B cell (primary cell): Measurements from ENCODE around the gene DKC1. TPM values are rescaled to one million over a fixed set of nuclear protein-coding genes. Genes with fewer than 3 reads are reported as not detected.

Experiments
- ATAC-seq: fragments of 200-7000 bp; cut with Tn5 transposase; one replicate; pipeline ENCODE4 v1.10.0; 2021; ENCODE audit warnings: low read depth, mild to moderate bottlenecking, moderate number of reproducible peaks, moderate library complexity
- CTCF ChIA-PET: fragments of 350-600 bp; sonication (Branson Sonifier 250); formaldehyde crosslinking; loops from one replicate; lab custom pipeline; 2021; ENCODE audit warnings: antibody characterized with exemption, inconsistent platforms; lab: Charles Lee
- POLR2A ChIA-PET: fragments of 350-600 bp; sonication (Branson Sonifier 250); formaldehyde crosslinking; loops from one replicate; lab custom pipeline; 2021; ENCODE audit warnings: antibody characterized with exemption; lab: Charles Lee
- DNase-seq: peaks from one replicate; pipeline ENCODE4 v3.0.0; 2013
- H2AFZ ChIP-seq: 2 replicates; pipeline ENCODE4 v1.6.1; 2012; ENCODE audit warnings: mild to moderate bottlenecking, low read depth, low read length; ENCODE audit not compliant: insufficient read depth, poor library complexity, severe bottlenecking
- H3K27ac ChIP-seq, 2 donors: 1 replicate in 1 of 2; 2 replicates in 1 of 2; pipeline ENCODE4 v1.5.1; 2012 to 2013; ENCODE audit warnings: low read length in 2 of 2, mild to moderate bottlenecking in 2 of 2, moderate library complexity in 1 of 2
- H3K27me3 ChIP-seq, 4 experiments: fragments of 200-600 bp in 1 of 4; sonication (generic) in 1 of 4; replicated peaks in 1 of 4; 1 replicate in 2 of 4; 2 replicates in 2 of 4; pipeline versions ENCODE4 v1.6.1 to v1.7.0; 2013 to 2016; ENCODE audit warnings: low read length in 3 of 4, mild to moderate bottlenecking in 2 of 4, mixed read lengths in 1 of 4, moderate library complexity in 1 of 4; ENCODE audit not compliant: insufficient read depth in 4 of 4, control insufficient read depth in 3 of 4; ENCODE audit errors: control extremely low read depth in 1 of 4
- H3K36me3 ChIP-seq, 2 experiments: replicated peaks in 1 of 2; 1 replicate in 1 of 2; 2 replicates in 1 of 2; pipeline versions ENCODE4 v1.6.1 to v1.7.1; 2013; ENCODE audit warnings: low read length in 1 of 2; ENCODE audit not compliant: insufficient read depth in 2 of 2, control insufficient read depth in 1 of 2; ENCODE audit errors: control extremely low read depth in 1 of 2, extremely low read depth in 1 of 2
- H3K4me1 ChIP-seq, 2 donors: fragments of 200-600 bp in 1 of 2; sonication (generic) in 1 of 2; 1 replicate in 1 of 2; 2 replicates in 1 of 2; pipeline versions ENCODE4 v1.5.1 to v1.6.1; 2013 to 2017; ENCODE audit warnings: low read length in 2 of 2; ENCODE audit not compliant: control insufficient read depth in 2 of 2, insufficient read depth in 2 of 2
- H3K4me2 ChIP-seq: replicated peaks from 2 replicates; pipeline ENCODE3; 2012; ENCODE audit warnings: mild to moderate bottlenecking, low read depth, low read length; ENCODE audit not compliant: poor library complexity, severe bottlenecking
- H3K4me3 ChIP-seq, 5 experiments: fragments of 200-600 bp in 1 of 5; sonication (generic) in 1 of 5; 1 replicate in 3 of 5; 2 replicates in 2 of 5; pipeline versions ENCODE4 v1.5.1 to v1.7.0; 2011 to 2016; ENCODE audit warnings: low read length in 4 of 5, mild to moderate bottlenecking in 4 of 5, low read depth in 2 of 5, control low read depth in 1 of 5, moderate library complexity in 1 of 5; ENCODE audit not compliant: insufficient read depth in 1 of 5; ENCODE audit errors: control extremely low read depth in 1 of 5, extremely low read depth in 1 of 5
- H3K79me2 ChIP-seq: fragments of 200-600 bp; sonication (generic); one replicate; pipeline ENCODE4 v1.6.0; 2016; ENCODE audit warnings: low read length; ENCODE audit not compliant: control insufficient read depth, insufficient read depth
- H3K9ac ChIP-seq: fragments of 200-600 bp; sonication (generic); 2 replicates; pipeline ENCODE4 v1.6.1; 2017; ENCODE audit warnings: mild to moderate bottlenecking, low read length, moderate library complexity
- H3K9me3 ChIP-seq, 3 donors: one replicate each; pipeline versions ENCODE4 v1.6.1 to v1.7.1; 2013; ENCODE audit warnings: low read length in 2 of 3; ENCODE audit not compliant: control insufficient read depth in 2 of 3, insufficient read depth in 1 of 3; ENCODE audit errors: control extremely low read depth in 1 of 3
- H4K20me1 ChIP-seq: 2 replicates; pipeline ENCODE4 v1.6.0; 2012; ENCODE audit warnings: mild to moderate bottlenecking, low read length; ENCODE audit not compliant: insufficient read depth, control insufficient read depth, poor library complexity, severe bottlenecking
- H3K27ac Mint-ChIP-seq: one replicate; pipeline ENCODE4 v1.8.0; 2021; ENCODE audit warnings: mixed read lengths
- H3K27me3 Mint-ChIP-seq: one replicate; pipeline ENCODE4 v1.8.0; 2021; ENCODE audit warnings: mixed read lengths
- H3K4me1 Mint-ChIP-seq: one replicate; pipeline ENCODE4 v1.8.0; 2021; ENCODE audit warnings: mixed read lengths
- H3K4me3 Mint-ChIP-seq: one replicate; pipeline ENCODE4 v1.8.0; 2021; ENCODE audit warnings: mixed read lengths
- H3K9me3 Mint-ChIP-seq: one replicate; pipeline ENCODE4 v1.8.0; 2022; ENCODE audit warnings: mixed read lengths; ENCODE audit not compliant: insufficient read depth
- EZH2 ChIP-seq: IDR thresholded peaks from 2 replicates; pipeline ENCODE4 v1.6.1; 2012; ENCODE audit warnings: borderline replicate concordance, low read depth, mild to moderate bottlenecking, moderate library complexity, low read length; ENCODE audit not compliant: insufficient read depth, poor library complexity, severe bottlenecking
- WGBS: methylation state at CpG from one replicate; pipeline ENCODE4 v1.1.5; 2013; ENCODE audit warnings: missing lambda C conversion rate; ENCODE audit not compliant: insufficient coverage; 5-methylcytosine and 5-hydroxymethylcytosine counted together
- intact Hi-C: fragments of 100-400 bp; cut with micrococcal nuclease; formaldehyde crosslinking; loops from one replicate; pipeline ENCODE4 v1.10.0; 2022
- polyA plus RNA-seq: library from polyadenylated mRNA; depleted of rRNA; stranded (reverse); fragments of >200 nt; gene quantifications from 2 replicates; pipeline ENCODE4 v1.2.3, GENCODE V29; 2012
- total RNA-seq, 2 donors: library from RNA; stranded (reverse); fragments of 120-200 nt in 1 of 2; gene quantifications; 1 replicate in 1 of 2; 2 replicates in 1 of 2; pipeline versions ENCODE4 v1.2.3 to v1.2.4, GENCODE V29; 2013 to 2022
- TF ChIP-seq, protein P1 (sequence below): fragments of 200-600 bp; IDR thresholded peaks from one replicate; pipeline ENCODE4 v1.8.0; 2022; ENCODE audit warnings: antibody characterized with exemption, mild to moderate bottlenecking

The DKC1 gene
- total and polyA plus RNA-seq, 2 donors (not counting 1 experiment from before 2014, with no cell fraction given) = 18.8 to 73.5 TPM

DNA sequence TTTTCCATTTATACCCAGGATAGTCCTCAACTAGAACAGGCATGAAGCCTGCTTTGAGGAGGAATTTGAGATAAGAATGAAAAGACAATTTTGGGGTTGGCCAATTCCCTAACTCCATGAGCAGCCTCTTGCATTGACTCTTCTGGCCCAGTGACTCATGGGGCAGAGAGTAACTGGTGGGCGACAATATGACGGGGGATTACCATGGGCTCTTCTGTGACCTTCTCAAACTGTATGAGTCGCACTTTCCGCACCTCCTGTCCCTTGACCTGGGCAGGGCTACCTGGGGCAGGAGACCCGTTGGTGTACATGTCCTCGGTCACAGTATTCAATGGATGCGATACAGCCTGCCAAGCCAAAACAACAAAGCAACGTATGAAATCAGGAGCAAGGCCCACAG, 29.3 kb downstream of the DKC1 start:
- intact Hi-C loops = no loop called here
- POLR2A ChIA-PET = no interaction called here
- H3K4me3 ChIP-seq = no peak overlapping the region

DNA sequence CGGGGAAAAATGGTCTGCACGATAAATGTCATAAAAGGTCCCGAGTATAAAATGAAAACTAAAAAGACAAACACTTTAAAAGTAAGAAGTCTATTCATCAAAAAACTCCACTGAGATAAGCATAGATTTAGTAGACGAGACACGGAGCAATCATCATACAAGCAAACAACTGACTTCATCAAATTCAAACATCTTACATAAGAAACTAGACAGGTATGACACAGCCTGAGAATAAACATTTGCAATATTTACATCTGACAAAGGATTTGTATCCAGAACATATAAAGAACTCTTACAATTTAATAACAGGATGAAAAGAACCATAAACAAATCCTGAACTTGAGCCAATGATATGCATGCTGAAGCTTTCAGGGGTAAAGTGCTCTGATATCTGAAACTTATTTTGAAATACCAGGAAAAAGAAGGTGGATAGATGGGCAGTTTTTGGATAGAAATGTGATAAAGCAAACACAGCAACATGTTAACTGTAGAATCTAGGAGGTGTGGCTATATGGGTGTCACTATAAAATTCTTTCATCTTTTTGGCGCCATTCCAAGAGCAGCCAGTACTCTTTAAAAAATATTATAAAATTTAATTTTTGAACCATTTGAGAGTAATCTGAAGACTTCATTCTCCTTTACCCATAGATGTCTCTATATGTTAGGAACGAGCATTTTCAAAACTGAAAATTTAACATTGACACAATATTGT, 30.6 kb downstream of the DKC1 start:
- ATAC-seq (no peak), DNase-seq (no peak)
- Mint-ChIP-seq H3K9me3 (no peaks in the 10 kb centered on the region), H3K27me3 (no peaks in the 10 kb centered on the region), H3K4me3 (no peak overlapping the region), H3K27ac (no peak overlapping the region), H3K4me1 (peaks cover 8% of the 10 kb centered on the region)
- H3K4me3 ChIP-seq = no peak overlapping the region
- POLR2A ChIA-PET = no interaction called here
- no peaks in the 10 kb centered on the region for H3K36me3 ChIP-seq
- CTCF ChIA-PET = no interaction called here
- intact Hi-C loops = no loop called here
- no peaks in the 10 kb centered on the region for H3K4me1 ChIP-seq
- H3K4me2 ChIP-seq = no peak overlapping the region
- no peaks in the 10 kb centered on the region for H4K20me1 ChIP-seq
- no peaks in the 10 kb centered on the region for H3K79me2 ChIP-seq
- WGBS = no CpG with 5 or more reads among the region's 7 CpGs
- no peak overlapping the region for H3K27ac ChIP-seq
- H3K9me3 ChIP-seq = no peaks in the 10 kb centered on the region
- H3K9ac ChIP-seq = no peak overlapping the region
- TF ChIP-seq, protein P1, sequence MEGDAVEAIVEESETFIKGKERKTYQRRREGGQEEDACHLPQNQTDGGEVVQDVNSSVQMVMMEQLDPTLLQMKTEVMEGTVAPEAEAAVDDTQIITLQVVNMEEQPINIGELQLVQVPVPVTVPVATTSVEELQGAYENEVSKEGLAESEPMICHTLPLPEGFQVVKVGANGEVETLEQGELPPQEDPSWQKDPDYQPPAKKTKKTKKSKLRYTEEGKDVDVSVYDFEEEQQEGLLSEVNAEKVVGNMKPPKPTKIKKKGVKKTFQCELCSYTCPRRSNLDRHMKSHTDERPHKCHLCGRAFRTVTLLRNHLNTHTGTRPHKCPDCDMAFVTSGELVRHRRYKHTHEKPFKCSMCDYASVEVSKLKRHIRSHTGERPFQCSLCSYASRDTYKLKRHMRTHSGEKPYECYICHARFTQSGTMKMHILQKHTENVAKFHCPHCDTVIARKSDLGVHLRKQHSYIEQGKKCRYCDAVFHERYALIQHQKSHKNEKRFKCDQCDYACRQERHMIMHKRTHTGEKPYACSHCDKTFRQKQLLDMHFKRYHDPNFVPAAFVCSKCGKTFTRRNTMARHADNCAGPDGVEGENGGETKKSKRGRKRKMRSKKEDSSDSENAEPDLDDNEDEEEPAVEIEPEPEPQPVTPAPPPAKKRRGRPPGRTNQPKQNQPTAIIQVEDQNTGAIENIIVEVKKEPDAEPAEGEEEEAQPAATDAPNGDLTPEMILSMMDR = no peak
- TF ChIP-seq EZH2 = no peak
- no peaks in the 10 kb centered on the region for H3K27me3 ChIP-seq
- no peak overlapping the region for H2AFZ ChIP-seq

More for the DNA sequence above, 29.3 kb downstream of the DKC1 start:
- no peak overlapping the region for H3K4me3 Mint-ChIP-seq
- no peak for TF ChIP-seq EZH2
- TF ChIP-seq, protein P1 = no peak
- no peaks in the 10 kb centered on the region for H3K9me3 Mint-ChIP-seq
- H3K9ac ChIP-seq = no peak overlapping the region
- H3K79me2 ChIP-seq = no peaks in the 10 kb centered on the region
- 88% methylated on average over 2 of the region's 8 CpGs for WGBS
- no peaks in the 10 kb centered on the region for H3K27me3 ChIP-seq
- H3K4me2 ChIP-seq = no peak overlapping the region
- no peak overlapping the region for H3K27ac Mint-ChIP-seq
- no peak overlapping the region for H3K27ac ChIP-seq
- CTCF ChIA-PET = no interaction called here
- no peaks in the 10 kb centered on the region for H3K36me3 ChIP-seq
- no peak for ATAC-seq
- H4K20me1 ChIP-seq = no peaks in the 10 kb centered on the region
- H3K4me1 ChIP-seq = no peaks in the 10 kb centered on the region
- H3K4me1 Mint-ChIP-seq = peaks cover 5% of the 10 kb centered on the region
- no peaks in the 10 kb centered on the region for H3K9me3 ChIP-seq
- no peak for DNase-seq
- no peaks in the 10 kb centered on the region for H3K27me3 Mint-ChIP-seq
- no peak overlapping the region for H2AFZ ChIP-seq
